Natural killer cell (primary cell): ENCODE data around the gene EXOC4. TPM values are rescaled to one million over a fixed set of nuclear protein-coding genes. Genes with fewer than 3 reads are reported as not detected.
A peak's percentile ranks its signal among the peaks of the same experiment; 100 is the strongest.

Experiments
- ATAC-seq, 3 donors: fragments of 150-1000 bp in 2 of 3; fragments of 200-7000 bp in 1 of 3; cut with Tn5 transposase; 1 replicate in 1 of 3; 2 replicates in 2 of 3; pipeline ENCODE4 v1.10.0; 2021; ENCODE audit warnings: mild to moderate bottlenecking in 2 of 3, moderate library complexity in 2 of 3
- DNase-seq, 2 donors: peaks; one replicate each; pipeline versions ENCODE4 v3.0.0 to v3.0.0-alpha.2; 2013 to 2021; ENCODE audit warnings: mixed read lengths in 1 of 2
- H3K27ac ChIP-seq: one replicate; pipeline ENCODE4 v1.5.1; 2013; ENCODE audit warnings: mild to moderate bottlenecking, low read length
- H3K27me3 ChIP-seq: one replicate; pipeline ENCODE4 v1.6.1; 2013; ENCODE audit warnings: low read length; ENCODE audit not compliant: control insufficient read depth, insufficient read depth
- H3K36me3 ChIP-seq: one replicate; pipeline ENCODE4 v1.6.1; 2013; ENCODE audit warnings: low read length; ENCODE audit not compliant: control insufficient read depth, insufficient read depth
- H3K4me1 ChIP-seq: one replicate; pipeline ENCODE4 v1.6.1; 2013; ENCODE audit warnings: low read length; ENCODE audit not compliant: control insufficient read depth, insufficient read depth
- H3K4me3 ChIP-seq: one replicate; pipeline ENCODE4 v1.5.1; 2013; ENCODE audit warnings: low read length
- H3K9me3 ChIP-seq: one replicate; pipeline ENCODE4 v1.6.1; 2013; ENCODE audit warnings: low read length; ENCODE audit not compliant: control insufficient read depth, insufficient read depth
- H3K27ac Mint-ChIP-seq, 2 donors: one replicate each; pipeline ENCODE4 v1.8.0; 2022; ENCODE audit warnings: mild to moderate bottlenecking in 2 of 2, mixed read lengths in 2 of 2, moderate library complexity in 1 of 2
- H3K27me3 Mint-ChIP-seq, 2 donors: one replicate each; pipeline ENCODE4 v1.8.0; 2022; ENCODE audit warnings: low read depth in 2 of 2, mixed read lengths in 2 of 2
- H3K36me3 Mint-ChIP-seq: one replicate; pipeline ENCODE4 v1.8.0; 2022; ENCODE audit warnings: mixed read lengths
- H3K4me1 Mint-ChIP-seq, 2 donors: one replicate each; pipeline ENCODE4 v1.8.0; 2022; ENCODE audit warnings: mixed read lengths in 2 of 2
- H3K4me3 Mint-ChIP-seq: one replicate; pipeline ENCODE4 v1.8.0; 2022; ENCODE audit warnings: mild to moderate bottlenecking, moderate library complexity, mixed read lengths
- H3K9me3 Mint-ChIP-seq, 2 donors: one replicate each; pipeline ENCODE4 v1.8.0; 2022; ENCODE audit warnings: mixed read lengths in 2 of 2
- WGBS: methylation state at CpG from one replicate; pipeline ENCODE4 v1.1.7; 2013; ENCODE audit warnings: missing lambda C conversion rate; ENCODE audit not compliant: insufficient coverage; 5-methylcytosine and 5-hydroxymethylcytosine counted together
- intact Hi-C: fragments of 100-400 bp; cut with micrococcal nuclease; formaldehyde crosslinking; loops from one replicate; pipeline ENCODE4 v1.14.2; 2022
- total RNA-seq, 4 donors: library from RNA; stranded (reverse); fragments of 120-200 nt in 1 of 4; gene quantifications; one replicate each; pipeline versions ENCODE4 v1.2.3 to v1.2.4, GENCODE V29; 2013 to 2022
- TF ChIP-seq, protein P1 (sequence below): fragments of 200-600 bp; IDR thresholded peaks from one replicate; pipeline ENCODE4 v1.8.0; 2022; ENCODE audit warnings: antibody characterized with exemption

The EXOC4 gene
- total RNA-seq, 3 donors from 2014 or later (not counting 1 experiment from before 2014, with no cell fraction given): 105 to 148 (median 123) TPM

DNA sequence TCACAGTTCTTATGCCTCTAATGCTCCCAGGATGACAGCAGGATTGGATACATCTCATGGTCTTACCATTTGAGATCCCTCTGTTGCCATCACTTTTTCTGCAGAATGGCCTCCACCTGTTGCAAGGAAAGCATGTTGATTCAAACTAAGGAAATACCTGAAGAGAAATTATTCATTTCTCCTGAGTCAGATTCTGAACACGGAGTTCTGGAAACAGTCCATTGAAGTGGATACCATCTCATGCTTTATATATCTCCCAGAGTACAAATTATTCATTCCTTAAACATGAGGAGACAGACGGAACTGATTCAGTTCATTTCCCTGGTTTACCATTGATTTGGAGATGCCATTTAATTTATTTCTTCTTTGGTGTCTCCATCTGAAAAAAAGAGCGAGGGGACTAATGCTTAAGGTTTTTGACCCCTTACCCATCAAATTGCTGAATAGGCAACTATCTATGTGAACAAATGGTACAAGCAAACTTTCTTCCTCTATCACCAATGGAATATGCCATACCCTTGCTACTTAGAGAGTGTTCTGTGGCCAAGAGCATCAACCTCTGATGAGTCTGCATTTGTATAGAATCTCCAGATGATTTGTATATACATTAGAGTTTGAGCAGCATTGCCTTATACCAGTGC lies 569.2 kb downstream of the EXOC4 start:
- ATAC-seq (no peak), DNase-seq (no peak)
- Mint-ChIP-seq H3K4me3 (no peak overlapping the region), H3K9me3 (no peaks in the 10 kb centered on the region), H3K36me3 (no peaks in the 10 kb centered on the region), H3K4me1 (peaks cover 0 to 6% of the 10 kb centered on the region in 2 donors), H3K27ac (no peak overlapping the region), H3K27me3 (no peaks in the 10 kb centered on the region)
- no peaks in the 10 kb centered on the region for H3K9me3 ChIP-seq
- WGBS: 100% methylated on average over 3 of the region's 3 CpGs
- no peak overlapping the region for H3K4me3 ChIP-seq
- H3K4me1 ChIP-seq: no peaks in the 10 kb centered on the region
- H3K27ac ChIP-seq: no peak overlapping the region
- intact Hi-C loops: no loop called here
- peaks cover 16% of the 10 kb centered on the region for H3K36me3 ChIP-seq
- no peaks in the 10 kb centered on the region for H3K27me3 ChIP-seq
- TF ChIP-seq, protein P1, sequence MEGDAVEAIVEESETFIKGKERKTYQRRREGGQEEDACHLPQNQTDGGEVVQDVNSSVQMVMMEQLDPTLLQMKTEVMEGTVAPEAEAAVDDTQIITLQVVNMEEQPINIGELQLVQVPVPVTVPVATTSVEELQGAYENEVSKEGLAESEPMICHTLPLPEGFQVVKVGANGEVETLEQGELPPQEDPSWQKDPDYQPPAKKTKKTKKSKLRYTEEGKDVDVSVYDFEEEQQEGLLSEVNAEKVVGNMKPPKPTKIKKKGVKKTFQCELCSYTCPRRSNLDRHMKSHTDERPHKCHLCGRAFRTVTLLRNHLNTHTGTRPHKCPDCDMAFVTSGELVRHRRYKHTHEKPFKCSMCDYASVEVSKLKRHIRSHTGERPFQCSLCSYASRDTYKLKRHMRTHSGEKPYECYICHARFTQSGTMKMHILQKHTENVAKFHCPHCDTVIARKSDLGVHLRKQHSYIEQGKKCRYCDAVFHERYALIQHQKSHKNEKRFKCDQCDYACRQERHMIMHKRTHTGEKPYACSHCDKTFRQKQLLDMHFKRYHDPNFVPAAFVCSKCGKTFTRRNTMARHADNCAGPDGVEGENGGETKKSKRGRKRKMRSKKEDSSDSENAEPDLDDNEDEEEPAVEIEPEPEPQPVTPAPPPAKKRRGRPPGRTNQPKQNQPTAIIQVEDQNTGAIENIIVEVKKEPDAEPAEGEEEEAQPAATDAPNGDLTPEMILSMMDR: no peak

DNA sequence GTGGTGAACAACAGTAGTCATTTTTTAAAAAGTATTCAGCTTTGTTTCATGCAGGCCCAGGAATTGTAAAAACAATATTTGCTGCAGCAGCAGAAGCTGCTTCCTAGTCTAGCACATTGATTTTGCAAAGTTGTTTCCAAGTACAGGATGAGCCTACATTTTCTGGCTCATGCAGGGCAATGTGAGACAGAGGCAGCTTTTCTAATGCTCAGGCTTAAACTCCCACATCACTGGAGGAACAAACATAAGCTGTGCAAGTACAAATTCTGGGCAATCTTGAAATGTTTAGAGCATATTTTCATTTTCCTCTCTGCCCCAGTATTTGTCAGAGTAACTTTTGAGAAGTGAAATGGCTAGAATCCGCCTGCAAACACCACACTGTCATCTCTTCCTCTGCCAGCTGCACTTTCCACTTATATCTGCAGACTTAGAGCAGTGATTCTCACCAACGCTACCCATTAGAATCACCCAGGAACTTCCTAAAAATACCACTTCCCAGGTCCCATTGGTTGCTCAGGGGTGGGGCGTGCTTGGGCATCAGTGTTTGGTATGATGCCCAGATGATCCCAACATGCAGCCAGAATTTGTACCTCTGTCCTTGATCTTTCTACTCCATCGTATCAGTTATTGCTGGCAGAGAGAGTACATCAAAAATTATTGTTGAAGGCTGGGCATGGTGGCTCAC lies 570.1 kb downstream of the EXOC4 start:
- H3K27ac Mint-ChIP-seq: no peak overlapping the region
- no peaks in the 10 kb centered on the region for H3K27me3 Mint-ChIP-seq
- peaks cover 0 to 6% of the 10 kb centered on the region in 2 donors for H3K4me1 Mint-ChIP-seq
- H3K36me3 ChIP-seq: peaks cover 10% of the 10 kb centered on the region
- no peak overlapping the region for H3K4me3 ChIP-seq
- no peak overlapping the region for H3K4me3 Mint-ChIP-seq
- H3K9me3 ChIP-seq: no peaks in the 10 kb centered on the region
- H3K27ac ChIP-seq: no peak overlapping the region
- DNase-seq (no peak), ATAC-seq (no peak)
- WGBS: 96% methylated on average over 4 of the region's 4 CpGs
- TF ChIP-seq, protein P1: no peak
- no peaks in the 10 kb centered on the region for H3K9me3 Mint-ChIP-seq
- H3K36me3 Mint-ChIP-seq: no peaks in the 10 kb centered on the region
- no peaks in the 10 kb centered on the region for H3K4me1 ChIP-seq
- intact Hi-C loops: no loop called here
- H3K27me3 ChIP-seq: no peaks in the 10 kb centered on the region

DNA sequence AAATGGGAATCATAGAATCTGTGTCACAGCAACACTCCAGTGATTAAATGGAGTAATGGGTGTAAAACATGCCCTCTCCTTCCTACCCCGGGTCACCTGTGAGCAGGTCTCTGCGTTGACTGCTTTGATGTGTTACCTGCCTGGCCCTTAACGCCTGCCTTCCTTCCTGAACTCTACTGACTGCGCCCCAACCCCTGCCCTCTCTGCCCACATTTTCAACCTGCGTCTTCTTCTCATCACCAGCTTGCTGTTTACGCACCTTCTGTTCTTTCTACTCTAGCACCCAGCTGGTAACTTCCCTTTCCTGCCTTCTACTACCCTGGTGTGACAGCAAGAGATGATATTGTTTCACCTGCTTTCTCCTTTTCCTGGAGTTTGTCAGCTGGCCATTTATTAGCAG lies 571.3 kb downstream of the EXOC4 start:
- H3K36me3 ChIP-seq: peaks cover 4% of the 10 kb centered on the region
- ATAC-seq (no peak), DNase-seq (peak in 1 of 2 donors; percentile 7)
- no peaks in the 10 kb centered on the region for H3K27me3 ChIP-seq
- no peaks in the 10 kb centered on the region for H3K36me3 Mint-ChIP-seq
- no peaks in the 10 kb centered on the region for H3K9me3 ChIP-seq
- H3K4me3 ChIP-seq: no peak overlapping the region
- no peak overlapping the region for H3K27ac Mint-ChIP-seq
- no peaks in the 10 kb centered on the region for H3K27me3 Mint-ChIP-seq
- no peaks in the 10 kb centered on the region for H3K4me1 ChIP-seq
- TF ChIP-seq, protein P1: no peak
- H3K27ac ChIP-seq: no peak overlapping the region
- intact Hi-C loops: no loop called here
- 82% methylated on average over 6 of the region's 6 CpGs for WGBS
- H3K4me3 Mint-ChIP-seq: no peak overlapping the region
- no peaks in the 10 kb centered on the region for H3K9me3 Mint-ChIP-seq
- peaks cover 0 to 6% of the 10 kb centered on the region in 2 donors for H3K4me1 Mint-ChIP-seq
